Small intestine (tissue), 7 donors: ENCODE results near the gene ZNF644. TPM values are rescaled to one million over a fixed set of nuclear protein-coding genes. Genes with fewer than 3 reads are reported as not detected.

Experiments
- DNase-seq, 2 donors: peaks; one replicate each; pipeline versions ENCODE4 v3.0.0 to v3.0.0-alpha.2; 2013
- FAIRE-seq: peaks from 2 replicates; lab custom pipeline; 2012; peaks lifted over from hg19 to GRCh38; lab: Jason Lieb, UNC
- H3K27ac ChIP-seq, 3 donors: one replicate each; pipeline ENCODE4 v1.5.1; 2013; ENCODE audit warnings: low read length in 2 of 3, mild to moderate bottlenecking in 2 of 3, control low read depth in 1 of 3, inconsistent platforms in 1 of 3, low read depth in 1 of 3, moderate library complexity in 1 of 3
- H3K27me3 ChIP-seq, 3 donors: one replicate each; pipeline ENCODE4 v1.6.1; 2013; ENCODE audit warnings: low read length in 3 of 3, inconsistent platforms in 1 of 3; ENCODE audit not compliant: control insufficient read depth in 3 of 3, insufficient read depth in 3 of 3
- H3K36me3 ChIP-seq, 3 donors: one replicate each; pipeline ENCODE4 v1.6.1; 2013; ENCODE audit warnings: low read length in 3 of 3, inconsistent platforms in 1 of 3, low read depth in 1 of 3, mild to moderate bottlenecking in 1 of 3, moderate library complexity in 1 of 3; ENCODE audit not compliant: control insufficient read depth in 3 of 3, insufficient read depth in 2 of 3
- H3K4me1 ChIP-seq, 3 donors: one replicate each; pipeline ENCODE4 v1.6.1; 2013; ENCODE audit warnings: low read length in 2 of 3, inconsistent platforms in 1 of 3, low read depth in 1 of 3, mild to moderate bottlenecking in 1 of 3, moderate library complexity in 1 of 3; ENCODE audit not compliant: control insufficient read depth in 3 of 3, insufficient read depth in 2 of 3
- H3K4me3 ChIP-seq, 3 donors: one replicate each; pipeline ENCODE4 v1.5.1; 2013; ENCODE audit warnings: low read length in 3 of 3, control low read depth in 1 of 3, inconsistent platforms in 1 of 3, low read depth in 1 of 3, mild to moderate bottlenecking in 1 of 3, moderate library complexity in 1 of 3
- H3K9me3 ChIP-seq, 2 donors: one replicate each; pipeline ENCODE4 v1.6.1; 2013; ENCODE audit warnings: low read depth in 1 of 2, low read length in 1 of 2; ENCODE audit not compliant: control insufficient read depth in 2 of 2, insufficient read depth in 1 of 2
- WGBS, 3 donors: extraction: QIAGEN DNeasy Blood & Tissue Kit; methylation state at CpG; one replicate each; pipeline ENCODE4 v1.1.7; 2013; 5-methylcytosine and 5-hydroxymethylcytosine counted together
- polyA plus RNA-seq, 4 donors: library from polyadenylated mRNA; stranded (reverse) in 3 of 4; unstranded in 1 of 4; fragments of 200-250 nt in 3 of 4; fragments of 120-200 nt in 1 of 4; gene quantifications; one replicate each; pipeline versions ENCODE4 v1.2.1 to v1.2.3, GENCODE V29; 2013
- donor health status: healthy with polysubstance abuse.
- donor health status: control.
- donor health status: control.
- donor health status: Bipolar disorder and iron deficiency.
- donor health status: healthy.

Gene ZNF644
- polyA plus RNA-seq, 4 donors: 14.1 to 39.3 (median 17.0) TPM

GRCh38 chr1:91036894-91037829, 15.3 kb upstream of the ZNF644 start:
- no peak for FAIRE-seq
- no peak overlapping the region for H3K27ac ChIP-seq
- H3K9me3 ChIP-seq: peaks cover 0 to 9% of the 10 kb centered on the region in 2 donors
- WGBS, 3 donors: 53 to 69% (median 58%) methylated on average over 4 of the region's 4 CpGs
- DNase-seq: peak; percentile 53 to 72
- no peak overlapping the region for H3K4me3 ChIP-seq
- H3K27me3 ChIP-seq: no peaks in the 10 kb centered on the region
- peaks cover 0 to 7% (median 3%) of the 10 kb centered on the region in 3 donors for H3K4me1 ChIP-seq
- H3K36me3 ChIP-seq: no peaks in the 10 kb centered on the region

- no peak for FAIRE-seq
- peaks cover 0 to 7% (median 3%) of the 10 kb centered on the region in 3 donors for H3K4me1 ChIP-seq
- DNase-seq: peak in 1 of 2 donors; percentile 39
Observed at GRCh38 chr1:91032349-91032748, 10.5 kb upstream of the ZNF644 start.

DNA sequence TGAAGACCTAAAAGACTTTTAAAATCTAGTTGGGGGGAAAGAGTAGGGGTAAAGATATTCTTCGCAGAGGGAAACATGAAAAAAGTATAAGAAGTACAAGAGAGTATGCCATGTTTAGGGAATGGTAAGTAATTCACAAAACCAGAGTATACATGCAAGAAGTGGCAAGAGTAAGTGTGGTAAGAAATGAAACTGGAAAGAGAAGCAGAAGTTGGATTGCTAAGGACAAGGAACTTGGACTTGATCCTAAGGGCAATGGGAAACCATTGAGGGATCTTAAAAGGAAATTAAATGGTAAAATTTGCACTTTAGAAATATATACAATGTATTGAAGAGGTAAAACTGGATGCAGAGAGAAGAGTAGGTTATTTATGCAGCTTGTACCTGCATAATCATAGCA, 9.2 kb upstream of the ZNF644 start:
- DNase-seq (peak in 1 of 2 donors; percentile 33), FAIRE-seq (no peak)
- Histone ChIP-seq H3K27ac (no peak overlapping the region), H3K9me3 (no peaks in the 10 kb centered on the region), H3K27me3 (no peaks in the 10 kb centered on the region), H3K36me3 (no peaks in the 10 kb centered on the region), H3K4me1 (no peaks in the 10 kb centered on the region), H3K4me3 (no peak overlapping the region)
- WGBS, 3 donors: 91 to 95% (median 94%) methylated on average over 1 of the region's 1 CpG

More at GRCh38 chr1:91032349-91032748, 10.5 kb upstream of the ZNF644 start:
- no peaks in the 10 kb centered on the region for H3K9me3 ChIP-seq
- H3K4me3 ChIP-seq: no peak overlapping the region
- no peak overlapping the region for H3K27ac ChIP-seq
- no peaks in the 10 kb centered on the region for H3K36me3 ChIP-seq
- no peaks in the 10 kb centered on the region for H3K27me3 ChIP-seq

DNA sequence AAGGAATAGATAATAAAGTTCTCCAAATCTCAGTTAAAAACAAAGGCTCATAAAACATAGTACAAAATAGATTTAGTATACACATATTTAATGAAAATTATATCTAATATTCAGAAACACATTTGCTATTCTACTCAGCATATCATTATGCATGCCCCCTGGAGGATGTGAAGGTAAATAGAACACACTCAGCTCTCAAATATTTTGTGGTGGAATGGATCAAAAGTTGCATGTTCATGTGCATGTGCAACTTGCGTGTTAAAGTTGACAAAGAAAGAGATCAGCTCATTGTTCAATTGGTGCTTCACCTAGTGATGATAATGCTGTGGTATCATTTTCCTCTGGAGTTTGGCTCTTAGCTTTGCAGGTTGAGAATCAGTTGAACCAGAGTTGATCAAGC, 4.9 kb upstream of the ZNF644 start:
- Histone ChIP-seq H3K27ac (no peak overlapping the region), H3K27me3 (no peaks in the 10 kb centered on the region), H3K9me3 (no peaks in the 10 kb centered on the region), H3K4me3 (no peak overlapping the region), H3K4me1 (peaks cover 4 to 6% (median 5%) of the 10 kb centered on the region in 3 donors), H3K36me3 (no peaks in the 10 kb centered on the region)
- no peak for DNase-seq
- FAIRE-seq: no peak
- 74 to 88% (median 86%) methylated on average over 1 of the region's 1 CpG for WGBS, 3 donors

DNA sequence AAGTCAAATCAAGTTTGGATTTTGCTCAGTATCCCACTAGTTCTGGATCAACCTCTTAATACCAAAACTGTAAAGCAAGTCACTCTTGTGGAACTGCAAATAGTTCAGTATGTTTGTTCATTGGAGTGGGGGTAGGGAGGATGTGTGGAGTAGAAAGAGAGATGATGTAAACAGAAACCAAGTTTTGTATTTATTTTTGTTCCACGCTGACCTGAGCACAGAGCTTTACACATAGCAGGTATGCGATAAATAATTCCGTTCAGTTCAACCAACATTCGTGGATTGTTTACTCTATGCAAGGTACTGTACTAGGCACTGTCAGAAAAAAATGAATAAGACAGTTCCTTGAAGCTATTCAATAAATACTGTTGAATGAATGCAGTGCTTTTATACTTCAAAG, 4.5 kb upstream of the ZNF644 start:
- no peak overlapping the region for H3K27ac ChIP-seq
- H3K9me3 ChIP-seq: no peaks in the 10 kb centered on the region
- 62 to 75% (median 66%) methylated on average over 4 of the region's 4 CpGs for WGBS, 3 donors
- peaks cover 4 to 6% (median 5%) of the 10 kb centered on the region in 3 donors for H3K4me1 ChIP-seq
- FAIRE-seq: no peak
- no peaks in the 10 kb centered on the region for H3K36me3 ChIP-seq
- no peaks in the 10 kb centered on the region for H3K27me3 ChIP-seq
- H3K4me3 ChIP-seq: no peak overlapping the region
- DNase-seq: no peak

GRCh38 chr1:91024481-91025119, 2.8 kb upstream of the ZNF644 start:
- DNase-seq (no peak), FAIRE-seq (no peak)
- 70 to 88% (median 85%) methylated on average over 3 of the region's 3 CpGs for WGBS, 3 donors
- Histone ChIP-seq H3K4me3 (no peak overlapping the region), H3K27me3 (no peaks in the 10 kb centered on the region), H3K27ac (no peak overlapping the region), H3K4me1 (peaks cover 4 to 6% (median 5%) of the 10 kb centered on the region in 3 donors), H3K9me3 (no peaks in the 10 kb centered on the region), H3K36me3 (no peaks in the 10 kb centered on the region)

DNA sequence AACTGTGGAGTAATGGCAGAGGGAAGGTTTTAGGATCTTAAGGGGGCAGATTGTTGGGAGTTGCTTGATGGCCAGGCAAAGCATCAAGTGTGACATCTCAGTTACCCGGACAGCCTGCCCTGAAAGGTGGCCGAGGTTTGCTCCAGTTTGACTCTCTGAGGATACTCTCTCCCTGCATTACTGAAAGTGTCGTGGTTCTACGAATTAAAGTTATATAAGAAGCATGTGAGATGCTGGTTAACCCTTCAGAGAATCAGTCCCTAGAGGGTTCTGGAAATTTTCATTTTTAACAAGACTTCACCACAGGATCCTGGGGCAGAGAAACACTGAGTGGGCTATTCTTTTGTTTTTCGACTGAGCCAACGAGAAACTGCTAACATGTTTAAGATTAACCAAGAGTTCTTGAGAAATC, 689 bp upstream of the ZNF644 start:
- Histone ChIP-seq H3K36me3 (no peaks in the 10 kb centered on the region), H3K27ac (peak overlapping the region; percentile 95 to 98 (median 97)), H3K27me3 (no peaks in the 10 kb centered on the region), H3K4me1 (peaks cover 4 to 6% (median 5%) of the 10 kb centered on the region in 3 donors), H3K9me3 (no peaks in the 10 kb centered on the region), H3K4me3 (peak overlapping the region in 2 of 3 donors; percentile 71 to 90)
- DNase-seq (no peak), FAIRE-seq (no peak)
- WGBS, 3 donors: 63 to 84% (median 74%) methylated on average over 6 of the region's 6 CpGs

DNA sequence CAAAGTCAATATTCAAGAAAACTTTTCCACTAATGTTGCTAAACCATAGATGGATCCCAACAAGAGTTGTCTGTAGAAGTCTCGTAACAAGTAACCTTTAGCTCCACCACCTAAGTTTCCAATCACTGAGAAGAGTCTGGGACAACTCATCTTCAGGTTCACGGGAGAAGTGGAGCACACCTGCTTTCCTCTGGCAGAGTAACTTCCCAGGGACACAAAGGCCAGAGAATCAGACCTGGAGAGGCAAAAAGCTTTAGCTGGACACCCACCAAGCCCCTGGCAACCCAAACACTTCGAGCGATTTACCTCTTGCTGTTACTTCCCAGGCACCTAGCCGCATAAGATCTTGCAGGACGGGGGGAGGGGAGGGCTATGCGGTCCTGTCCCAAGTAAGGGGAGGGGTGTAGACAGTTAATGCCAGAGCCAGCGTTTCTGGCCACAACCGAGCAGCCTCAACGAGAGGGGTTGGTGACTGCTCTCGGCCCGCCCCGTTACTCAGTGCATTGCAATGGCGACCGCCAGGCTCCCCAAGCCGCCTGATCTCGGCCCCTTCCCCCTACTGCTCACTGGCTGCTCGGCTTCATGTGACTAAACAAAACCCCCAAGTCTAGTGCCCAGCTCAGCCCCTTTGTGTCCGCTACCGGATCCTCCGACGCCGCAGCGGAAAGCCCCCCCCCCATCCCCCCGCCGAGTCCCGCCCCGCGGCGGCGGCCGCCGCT, 709 bp downstream of the ZNF644 start:
- no peak for FAIRE-seq
- peak; percentile 50 to 84 for DNase-seq
- no peaks in the 10 kb centered on the region for H3K9me3 ChIP-seq
- H3K27ac ChIP-seq: peak overlapping the region; percentile 95 to 98 (median 97)
- no peaks in the 10 kb centered on the region for H3K36me3 ChIP-seq
- H3K4me3 ChIP-seq: peak overlapping the region; percentile 71 to 90 (median 77)
- H3K27me3 ChIP-seq: no peaks in the 10 kb centered on the region
- 0 to 2% (median 1%) methylated on average over 20 to 33 of the region's 33 CpGs for WGBS, 3 donors
- H3K4me1 ChIP-seq: peaks cover 4 to 7% (median 6%) of the 10 kb centered on the region in 3 donors
